NCI-H748 (cell line): Measurements from ENCODE around the gene NES.

Source experiments
- DNase-seq: peaks from one replicate; lab custom pipeline; 2025; ENCODE audit not compliant: unreplicated experiment; lab: John Stamatoyannopoulos, UW

NES gene

GRCh38 chr1:156705321-156705917 lies 28.2 kb upstream of the NES start, which contains the start of gene CRABP2:
Gene CRABP2 (minus strand): TSS chr1:156705583. CDS start chr1:156705446, 137 bp downstream.
- DNase-seq: peak; percentile 62

GRCh38 chr1:156704930-156705320 lies 27.7 kb upstream of the NES start:
- DNase-seq: peak; percentile 36

DNA sequence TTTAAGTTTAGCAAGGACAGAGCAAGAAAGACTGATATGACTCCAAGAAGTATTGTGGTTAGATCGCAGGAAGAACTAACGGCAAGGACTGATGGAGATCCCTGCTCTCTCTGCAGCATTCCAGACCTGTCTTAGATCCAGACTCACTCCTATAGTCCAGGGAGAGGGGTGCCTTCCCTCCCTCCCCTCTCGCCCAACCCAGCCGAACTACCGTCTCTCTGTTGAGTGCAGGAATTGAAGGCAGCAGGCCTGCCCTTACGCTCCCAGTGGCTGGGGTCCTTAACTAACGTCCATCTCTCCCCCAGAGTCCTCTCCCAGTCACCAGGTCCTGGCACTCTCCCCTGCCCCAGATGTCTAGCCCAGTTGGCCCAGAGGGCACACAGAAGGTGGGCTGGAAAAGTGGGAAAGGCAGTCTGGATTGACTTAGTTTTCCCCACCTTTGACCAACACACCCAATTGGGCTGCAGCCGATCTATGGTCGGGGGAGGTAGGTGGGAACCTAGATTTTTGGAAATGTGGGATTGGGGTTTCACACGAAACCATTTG lies 27.0 kb upstream of the NES start:
- no peak for DNase-seq

- no peak for DNase-seq
These were observed 26.5 kb upstream of the NES start for GRCh38 chr1:156703741-156704140.

DNA sequence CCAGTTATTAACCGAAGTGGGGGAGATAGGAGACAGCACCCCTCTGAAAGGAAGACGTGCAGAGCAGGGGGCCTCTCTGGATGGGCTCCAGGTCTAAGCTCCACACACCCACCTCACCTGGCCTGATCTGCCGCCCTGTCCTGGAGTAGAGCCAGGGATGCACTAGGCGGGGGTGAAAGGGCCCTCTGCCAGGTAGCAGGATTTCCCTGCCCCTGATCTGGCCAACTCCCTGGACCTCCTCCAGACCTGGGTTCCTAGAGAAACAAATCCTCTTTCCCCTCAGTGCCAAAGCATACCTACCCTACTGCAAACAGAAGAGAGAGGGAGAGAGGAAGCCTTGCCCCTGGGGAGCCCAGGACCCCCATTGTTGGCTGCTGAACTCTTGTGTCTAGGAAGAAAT lies 26.1 kb upstream of the NES start:
- no peak for DNase-seq

- DNase-seq: no peak
These were observed 23.7 kb upstream of the NES start for GRCh38 chr1:156700736-156701531.

DNA sequence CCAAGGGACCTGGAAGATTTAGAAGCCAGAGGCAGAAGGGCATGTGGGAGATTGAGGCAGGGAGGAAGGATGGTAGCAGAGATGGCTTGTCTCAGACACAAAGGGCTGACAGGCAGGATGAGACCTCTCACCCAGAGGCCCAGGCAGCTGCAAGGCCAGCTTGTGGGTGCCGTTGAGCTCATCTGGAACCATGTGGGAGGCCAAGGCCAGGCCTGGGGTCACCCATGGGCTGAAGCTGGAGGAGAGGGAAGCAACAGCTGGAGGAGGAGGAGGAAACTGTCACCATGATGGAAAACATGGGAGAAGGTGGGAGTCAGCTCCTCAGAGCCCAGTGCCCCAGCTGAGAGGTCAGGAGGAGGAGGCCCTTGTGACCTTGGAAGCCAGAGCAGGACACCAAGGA lies 21.8 kb upstream of the NES start:
- no peak for DNase-seq

DNA sequence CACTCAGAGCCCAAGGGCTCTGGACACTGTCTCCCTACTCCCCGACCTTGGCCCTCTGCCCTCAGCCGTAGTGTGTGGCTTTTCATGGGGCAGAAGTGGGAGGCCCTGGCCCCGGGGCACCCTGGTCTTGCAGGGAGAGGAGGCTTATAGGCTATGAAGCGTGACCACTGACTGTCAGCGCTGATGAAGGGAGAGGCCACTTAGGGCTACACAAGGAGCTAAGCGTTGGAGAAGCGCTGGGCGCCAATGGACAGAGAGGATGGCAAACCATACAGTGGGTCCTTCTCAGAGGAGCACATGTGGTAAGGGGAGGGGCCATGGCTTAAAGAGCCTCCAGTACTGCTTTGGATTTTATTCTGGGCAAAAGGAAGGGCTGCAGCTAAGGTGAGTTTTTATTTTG lies 20.3 kb upstream of the NES start:
- DNase-seq: peak; percentile 9

- DNase-seq: no peak
These were observed 19.5 kb upstream of the NES start for GRCh38 chr1:156696755-156697154.

GRCh38 chr1:156694690-156694962 lies 17.4 kb upstream of the NES start:
- no peak for DNase-seq

DNA sequence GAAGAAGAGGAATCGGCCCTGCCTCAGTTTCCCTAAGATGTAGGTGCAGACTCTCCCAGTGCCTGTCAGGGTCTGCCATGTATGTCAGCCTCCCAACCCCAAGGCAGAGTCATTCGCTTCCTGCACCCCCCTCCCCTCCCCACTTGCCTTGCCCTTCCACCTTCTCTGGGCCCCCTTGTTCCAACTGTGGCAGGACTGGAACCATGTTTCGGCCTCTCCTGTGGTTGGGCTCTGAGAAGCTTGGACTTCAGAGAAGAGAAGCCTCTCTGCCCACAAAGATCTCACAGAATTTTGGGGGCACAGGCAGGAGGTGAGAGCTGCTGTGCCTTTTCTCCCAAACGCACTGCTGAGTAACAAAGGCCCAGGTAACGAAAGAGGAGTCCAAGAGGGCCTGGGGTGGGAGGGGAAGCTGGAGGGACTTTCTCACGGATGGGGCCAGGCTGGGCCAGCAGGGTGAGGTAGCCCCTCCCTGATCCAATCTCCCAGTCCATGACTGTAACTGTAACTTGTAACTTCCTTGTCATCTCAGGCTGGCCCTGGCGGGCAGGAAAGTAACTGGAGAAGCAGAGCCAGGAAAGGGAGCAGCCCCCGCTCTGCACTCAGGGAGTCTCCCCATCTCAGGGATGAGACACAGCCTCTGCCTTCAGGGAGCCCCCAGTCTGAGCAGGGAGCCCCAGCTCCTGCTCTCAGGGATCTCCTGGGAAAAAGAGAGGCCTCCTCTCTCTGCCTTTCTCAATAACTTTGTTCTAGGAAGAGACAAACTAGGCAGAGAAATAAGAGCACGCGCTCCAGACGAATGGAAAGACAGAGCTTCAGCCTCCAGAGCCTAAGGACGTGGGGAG lies 16.9 kb upstream of the NES start:
- no peak for DNase-seq

GRCh38 chr1:156692925-156693847 lies 16.0 kb upstream of the NES start:
- DNase-seq: peak; percentile 81

GRCh38 chr1:156692441-156692924 lies 15.3 kb upstream of the NES start:
- no peak for DNase-seq

DNA sequence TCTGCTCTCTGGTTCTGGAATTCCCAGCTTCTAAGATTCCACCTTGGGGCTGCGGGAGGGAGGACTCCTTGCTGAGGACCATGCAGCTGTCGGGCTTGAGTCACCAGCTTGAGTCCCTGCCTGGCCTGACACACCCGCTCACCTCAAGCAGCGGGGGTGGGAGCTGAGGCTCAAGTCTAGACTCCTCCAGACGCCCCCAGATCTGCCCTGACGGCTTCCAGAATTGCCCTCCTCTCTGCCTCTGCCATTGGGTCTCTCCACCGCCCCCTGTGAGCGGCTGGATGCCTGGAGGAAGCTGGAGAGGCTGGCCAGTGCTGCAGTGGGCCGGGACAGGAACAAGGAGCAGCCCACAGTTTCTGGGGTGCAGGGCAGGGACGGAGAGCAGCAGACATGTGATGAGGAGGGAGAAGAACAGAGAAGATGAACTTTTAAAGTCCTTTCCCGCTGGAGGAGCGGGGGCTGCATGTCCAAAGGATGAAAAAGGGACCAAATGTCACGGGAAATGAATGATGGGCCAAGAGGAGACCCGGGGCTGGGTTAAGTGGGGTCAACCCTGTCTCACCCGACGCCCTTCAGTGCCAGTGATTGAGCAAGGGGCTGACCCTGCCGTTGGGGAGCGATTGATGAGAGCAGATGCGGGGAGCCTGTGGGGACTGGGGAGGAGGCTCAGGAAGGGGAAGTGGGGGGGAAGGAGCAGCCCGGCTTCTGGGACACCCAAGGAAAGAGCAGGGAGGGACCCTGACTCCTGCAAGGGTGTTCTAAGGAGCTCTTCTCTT lies 14.6 kb upstream of the NES start:
- no peak for DNase-seq

DNA sequence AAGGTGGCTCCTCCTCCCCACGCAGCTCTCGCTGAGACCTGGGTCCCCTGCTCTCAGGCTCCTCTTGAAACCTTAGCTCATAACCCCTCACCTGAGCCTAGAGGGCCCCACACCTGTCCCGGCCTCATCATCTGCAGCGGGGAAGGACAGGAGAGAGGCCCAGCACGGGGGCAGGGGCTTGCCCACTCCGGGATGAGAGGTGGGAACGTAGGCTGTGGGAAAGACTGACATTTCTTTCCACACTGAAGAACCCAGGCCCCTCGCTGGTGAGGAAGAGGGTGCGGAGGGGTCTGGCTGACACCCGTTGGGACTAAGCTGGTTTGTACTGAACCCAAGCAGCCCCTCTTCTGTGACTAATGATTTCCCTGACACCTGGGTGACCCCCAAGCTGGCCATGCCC lies 14.0 kb upstream of the NES start:
- no peak for DNase-seq

GRCh38 chr1:156690675-156691036 lies 13.4 kb upstream of the NES start:
- DNase-seq: no peak

DNA sequence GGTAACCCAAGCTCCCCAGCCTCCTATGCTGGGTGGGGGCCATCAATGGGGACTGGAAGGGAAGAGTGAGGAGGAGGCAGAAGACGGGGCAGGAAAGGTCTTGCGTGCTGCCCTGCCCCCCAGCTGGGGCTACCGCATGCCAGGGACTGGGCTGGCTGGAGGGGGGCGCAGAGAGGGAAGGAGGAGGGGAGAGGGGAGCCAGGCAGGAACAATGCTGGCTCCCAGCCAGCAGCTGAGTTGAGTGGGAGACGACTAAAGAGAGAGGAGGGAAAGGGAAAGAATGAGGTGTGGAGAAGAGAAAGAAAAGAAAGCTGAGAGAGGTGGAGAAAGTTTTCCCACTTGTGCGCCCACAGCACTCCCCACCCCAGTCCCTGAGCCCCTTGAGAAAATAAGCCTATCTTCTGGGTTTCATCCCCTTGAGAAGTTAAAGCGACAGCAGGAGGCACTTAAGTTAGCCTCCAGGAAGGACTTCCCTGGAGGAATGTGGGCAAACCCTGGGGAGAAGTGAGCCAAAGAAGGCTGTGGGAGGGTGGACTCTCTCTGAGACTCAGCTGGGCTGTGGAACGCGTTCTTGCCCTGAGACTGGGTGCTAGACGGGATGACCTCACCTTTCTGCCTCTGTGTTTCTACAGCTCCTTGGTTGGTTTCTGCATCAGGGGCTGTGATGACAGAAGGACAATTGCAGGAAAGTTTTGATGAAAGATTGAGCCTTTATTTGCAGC lies 12.9 kb upstream of the NES start:
- DNase-seq: peak; percentile 24

DNA sequence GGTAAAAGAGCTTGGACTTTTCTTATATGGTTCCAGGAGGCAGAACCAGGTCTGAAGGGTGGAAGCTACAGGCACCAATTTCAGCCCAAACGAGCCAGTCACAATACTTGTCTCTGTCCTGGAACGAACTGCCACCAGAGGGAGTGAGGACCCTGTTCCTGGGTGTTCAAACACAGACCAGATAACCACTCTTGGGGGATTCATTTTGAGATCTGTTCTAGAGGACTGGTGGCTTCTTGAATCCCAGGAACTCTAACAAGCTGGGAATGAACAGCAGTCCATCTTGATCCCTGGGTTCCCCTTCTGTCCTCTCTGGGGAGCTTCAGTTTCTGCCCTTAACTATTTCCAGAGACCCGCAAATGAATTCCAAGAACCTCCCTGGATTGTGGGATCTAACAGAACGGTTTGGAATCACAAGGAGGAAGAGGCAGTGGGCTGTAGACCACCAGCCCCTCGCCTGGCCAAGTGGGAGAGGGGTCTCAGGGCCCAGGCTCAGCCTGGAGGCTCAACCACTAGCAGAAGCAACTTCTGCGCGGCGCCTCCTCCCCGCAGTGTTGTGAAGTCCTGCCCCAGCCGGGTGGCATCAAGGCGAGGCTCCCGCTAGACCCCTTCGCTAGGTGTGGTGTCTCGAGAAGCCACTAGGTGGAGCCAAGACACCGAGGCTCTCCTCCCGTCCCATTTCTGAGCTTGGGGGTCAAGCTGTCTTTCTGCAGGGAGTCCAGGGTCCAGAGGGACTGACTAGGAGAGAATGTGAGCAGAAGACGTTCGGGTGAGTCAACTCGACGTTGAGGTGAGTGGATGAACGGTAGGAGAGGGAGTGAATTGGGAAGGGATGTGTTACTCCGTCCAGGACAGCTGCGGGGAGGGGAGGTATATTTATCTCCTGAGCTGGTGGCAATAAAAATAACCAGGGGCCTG lies 12.1 kb upstream of the NES start:
- DNase-seq: peak; percentile 82
